GM12878 (cell line): Measurements from ENCODE around the gene MAK. TPM values are rescaled to one million over a fixed set of nuclear protein-coding genes. Genes with fewer than 3 reads are reported as not detected.

Experiments
- ATAC-seq: fragments of 200-7000 bp; cut with Tn5 transposase; 3 replicates; pipeline ENCODE4 v1.9.1; 2020; ENCODE audit warnings: mild to moderate bottlenecking, moderate library complexity
- BruUV-seq: library from RNA; stranded (reverse); fragments of 400-500 nt; replicated peaks from 2 replicates; lab custom pipeline; 2021; lab: Mats Ljungman, UMichigan
- CTCF ChIA-PET: fragments of 300-600 bp; sonication (Branson Sonifier 250); formaldehyde crosslinking; extraction: SDS; loops from one replicate; lab custom pipeline; 2021; ENCODE audit warnings: inconsistent platforms; lab: Yijun Ruan, JAX
- POLR2A ChIA-PET: fragments of 350-600 bp; formaldehyde crosslinking; extraction: SDS; loops from one replicate; lab custom pipeline; 2021; ENCODE audit warnings: inconsistent platforms; lab: Charles Lee
- RAD21 ChIA-PET: fragments of 300-600 bp; sonication (Branson Sonifier 250); formaldehyde crosslinking; loops from one replicate; lab custom pipeline; 2023; ENCODE audit warnings: antibody characterized with exemption; ENCODE audit not compliant: unreplicated experiment; lab: Charles Lee
- SMC1A ChIA-PET: fragments of 300-600 bp; sonication (Branson Sonifier 250); formaldehyde crosslinking; loops from one replicate; lab custom pipeline; 2023; ENCODE audit not compliant: unreplicated experiment, uncharacterized antibody; lab: Charles Lee
- DNase-seq: peaks from one replicate; pipeline ENCODE4 v3.0.0-alpha.2; 2011; ENCODE audit warnings: low read depth, low spot score
- FAIRE-seq: peaks from 3 replicates; lab custom pipeline; 2011; peaks lifted over from hg19 to GRCh38; lab: Jason Lieb, UNC
- H2AFZ ChIP-seq: 2 replicates; pipeline ENCODE4 v1.6.0; 2011; ENCODE audit warnings: low read depth, low read length, control low read depth; ENCODE audit not compliant: control insufficient read depth
- H3K27ac ChIP-seq: 2 replicates; pipeline ENCODE4 v1.5.1; 2011; ENCODE audit warnings: control low read depth; ENCODE audit not compliant: control insufficient read depth, insufficient read depth
- H3K27me3 ChIP-seq, 2 experiments: replicated peaks in 1 of 2; 2 replicates each; pipeline versions ENCODE4 v1.6.0 to v1.6.1; 2011; ENCODE audit warnings: low read length in 1 of 2; ENCODE audit not compliant: control insufficient read depth in 2 of 2, insufficient read depth in 2 of 2
- H3K36me3 ChIP-seq, 2 experiments: 2 replicates each; pipeline ENCODE4 v1.5.1; 2011; ENCODE audit warnings: low read length in 1 of 2; ENCODE audit not compliant: control insufficient read depth in 2 of 2, insufficient read depth in 2 of 2
- H3K4me1 ChIP-seq: 2 replicates; pipeline ENCODE4 v1.6.1; 2011; ENCODE audit warnings: mild to moderate bottlenecking, low read length, moderate library complexity, mixed read lengths; ENCODE audit not compliant: control insufficient read depth, insufficient read depth
- H3K4me2 ChIP-seq: 2 replicates; pipeline ENCODE4 v1.6.0; 2011; ENCODE audit warnings: control low read depth; ENCODE audit not compliant: control insufficient read depth, insufficient read depth
- H3K4me3 ChIP-seq: fragments of 200-600 bp; sonication (generic); 2 replicates; pipeline ENCODE4 v1.5.1; 2016
- H3K79me2 ChIP-seq: 2 replicates; pipeline ENCODE4 v1.6.0; 2011; ENCODE audit warnings: low read length; ENCODE audit not compliant: control insufficient read depth, insufficient read depth
- H3K9ac ChIP-seq: 2 replicates; pipeline ENCODE4 v1.8.0; 2011; ENCODE audit warnings: low read length, control low read depth, mixed read lengths; ENCODE audit not compliant: control insufficient read depth, insufficient read depth
- H3K9me3 ChIP-seq: replicated peaks from 3 replicates; pipeline ENCODE4 v1.5.1; 2011; ENCODE audit warnings: mild to moderate bottlenecking, low read length; ENCODE audit not compliant: control insufficient read depth, insufficient read depth
- H4K20me1 ChIP-seq: 2 replicates; pipeline ENCODE4 v1.6.0; 2011; ENCODE audit not compliant: control insufficient read depth, insufficient read depth
- BACH1 ChIP-seq: fragments of 450-650 bp; IDR thresholded peaks from 2 replicates; pipeline ENCODE4 v1.6.1; 2017; ENCODE audit warnings: mild to moderate bottlenecking, borderline replicate concordance
- CHD4 ChIP-seq: fragments of 200-600 bp; sonication (generic); IDR thresholded peaks from 2 replicates; pipeline ENCODE4 v1.6.1; 2016; ENCODE audit warnings: mild to moderate bottlenecking
- NR2C1 ChIP-seq: fragments of 450-650 bp; IDR thresholded peaks from 2 replicates; pipeline ENCODE4 v1.6.1; 2017; ENCODE audit warnings: antibody characterized with exemption, mild to moderate bottlenecking, moderate library complexity
- POU2F2 ChIP-seq: IDR thresholded peaks from 3 replicates; pipeline ENCODE4 v1.6.1; 2011; ENCODE audit warnings: low read depth, mild to moderate bottlenecking, low read length, borderline replicate concordance
- RAD21 ChIP-seq: IDR thresholded peaks from 2 replicates; pipeline ENCODE4 v1.6.1; 2011; ENCODE audit warnings: mild to moderate bottlenecking, low read depth, low read length, moderate library complexity; ENCODE audit not compliant: insufficient read depth
- RFX5 ChIP-seq: IDR thresholded peaks from 2 replicates; pipeline ENCODE4 v1.6.1; 2011; ENCODE audit warnings: low read depth, low read length, improper control_type of control experiment
- STAT1 ChIP-seq: fragments of 450-650 bp; conservative IDR thresholded peaks from 2 replicates; pipeline ENCODE4 v1.6.1; 2014; ENCODE audit warnings: antibody characterized with exemption, mild to moderate bottlenecking
- TCF7 ChIP-seq: IDR thresholded peaks from 2 replicates; pipeline ENCODE4 v1.6.1; 2014; ENCODE audit warnings: antibody characterized with exemption, borderline replicate concordance
- ZNF217 ChIP-seq: fragments of 450-650 bp; IDR thresholded peaks from 2 replicates; pipeline ENCODE4 v1.6.1; 2017; ENCODE audit warnings: antibody characterized with exemption, mild to moderate bottlenecking
- ZNF384 ChIP-seq: IDR thresholded peaks from 2 replicates; pipeline ENCODE4 v1.6.1; 2012; ENCODE audit warnings: low read depth, mild to moderate bottlenecking, low read length, improper control_type of control experiment, borderline replicate concordance
- WGBS: methylation state at CpG from one replicate; pipeline ENCODE4 v1.1.6; 2016; ENCODE audit warnings: low lambda C conversion rate; ENCODE audit not compliant: insufficient replicate concordance, insufficient coverage; ENCODE audit errors: missing lambda C conversion rate; 5-methylcytosine and 5-hydroxymethylcytosine counted together
- in situ Hi-C: fragments of 300-500 bp; cut with MboI; formaldehyde crosslinking; loops from 9 replicates; pipeline ENCODE4 v1.14.3; 2018; ENCODE audit warnings: mixed read lengths
- intact Hi-C: fragments of 100-400 bp; cut with micrococcal nuclease; formaldehyde crosslinking; loops from one replicate; pipeline ENCODE4 v1.14.2; 2022; ENCODE audit not compliant: unreplicated experiment
- polyA plus RNA-seq, 11 experiments: library from polyadenylated mRNA; depleted of rRNA in 4 of 11; unstranded in 6 of 11; stranded (reverse) in 5 of 11; fragments of >200 nt; fragmentation: Nextera tagmentation in 4 of 11; fragmentation: Illumina TruSeq in 1 of 11; extraction: Ambion mirVana in 4 of 11; extraction: Trizol in 1 of 11; gene quantifications; 1 replicate in 1 of 11; 2 replicates in 10 of 11; pipeline versions ENCODE4 v1.2.1 to v1.2.3, GENCODE V29; 2011 to 2016; ENCODE audit warnings: inconsistent platforms in 2 of 11, missing spikeins in 2 of 11, low read depth in 1 of 11
- total RNA-seq, 4 experiments: library from RNA; depleted of rRNA in 3 of 4; stranded (reverse); fragments of >200 nt in 3 of 4; fragmentation: Illumina TruSeq in 1 of 4; extraction: Trizol in 1 of 4; gene quantifications; 2 replicates each; pipeline versions ENCODE4 v1.2.1 to v1.2.3, GENCODE V29; 2013 to 2021
- TF ChIP-seq, protein P1 (sequence below): fragments of 450-650 bp; IDR thresholded peaks from 2 replicates; pipeline ENCODE4 v1.6.1; 2016; ENCODE audit warnings: mild to moderate bottlenecking, moderate library complexity, borderline replicate concordance

MAK gene
- total and polyA plus RNA-seq, 10 of the 15 experiments (the other 5 are each of a cell fraction or from before 2014, with no cell fraction given) = 0.01 to 0.90 (median 0.13) TPM; not detected in 1

DNA sequence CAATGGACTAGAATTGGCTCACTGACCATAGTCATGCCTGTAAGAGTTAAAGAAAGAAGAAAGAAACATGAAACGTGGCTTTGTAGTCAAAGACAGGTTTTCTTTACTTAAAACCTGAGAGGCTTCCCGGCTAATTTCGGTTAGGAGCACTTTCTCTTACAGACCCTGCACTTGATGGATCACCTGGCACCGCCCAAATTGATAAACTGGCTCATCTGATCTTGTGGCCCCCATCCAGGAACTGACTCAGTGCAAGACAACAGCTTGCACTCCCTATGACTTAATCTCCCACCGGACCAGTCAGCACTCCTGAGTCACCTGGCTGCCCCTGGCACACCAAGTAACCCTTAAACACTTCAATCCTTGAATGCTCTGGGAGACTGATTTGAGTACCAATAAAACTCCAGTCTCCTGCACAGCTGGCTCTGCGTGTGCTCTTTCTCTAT, 78.4 kb downstream of the MAK start:
- ChIA-PET POLR2A (interaction anchor here (0.6 to 1.9 kb wide), 4 partner anchors 12 to 845 kb away, joined by 4 to 7 read pairs (median 6); partner anchors contain the start of gene TMEM14B), SMC1A (interaction anchor here (0.9 to 2.1 kb wide), 3 partner anchors 41 to 249 kb away, joined by 3 to 7 read pairs (median 3); partner anchors contain the start of gene PAK1IP1), CTCF (interaction anchor here (0.6 to 2.8 kb wide), 10 partner anchors 10 to 281 kb away, joined by 3 to 9 read pairs (median 3); no protein-coding TSS in a partner anchor)
- ATAC-seq (no peak), DNase-seq (no peak), FAIRE-seq (no peak)
- no peak overlapping the region for H3K4me3 ChIP-seq
- no TSS peak for BruUV-seq
- H4K20me1 ChIP-seq = no peaks in the 10 kb centered on the region
- H3K27me3 ChIP-seq = no peaks in the 10 kb centered on the region
- H3K4me2 ChIP-seq = no peak overlapping the region
- H3K4me1 ChIP-seq = no peaks in the 10 kb centered on the region
- H3K27ac ChIP-seq = no peak overlapping the region
- 91% methylated on average over 6 of the region's 6 CpGs for WGBS
- no peak overlapping the region for H2AFZ ChIP-seq
- no peaks in the 10 kb centered on the region for H3K79me2 ChIP-seq
- H3K9ac ChIP-seq = no peak overlapping the region
- in situ Hi-C loops = no loop called here
- H3K9me3 ChIP-seq = no peaks in the 10 kb centered on the region
- TF ChIP-seq ZNF384 (no peak), TCF7 (no peak), RFX5 (no peak)
- TF ChIP-seq, all 136 proteins: peak for 0
- RAD21 ChIA-PET = interaction anchor here (1.0 kb wide), 1 partner anchor 92 kb away, joined by 3 read pairs; no protein-coding TSS in a partner anchor
- H3K36me3 ChIP-seq = no peaks in the 10 kb centered on the region
- intact Hi-C loops = loop anchor here (1.0 kb wide), 1 partner anchor 250 kb away; no protein-coding TSS in a partner anchor

DNA sequence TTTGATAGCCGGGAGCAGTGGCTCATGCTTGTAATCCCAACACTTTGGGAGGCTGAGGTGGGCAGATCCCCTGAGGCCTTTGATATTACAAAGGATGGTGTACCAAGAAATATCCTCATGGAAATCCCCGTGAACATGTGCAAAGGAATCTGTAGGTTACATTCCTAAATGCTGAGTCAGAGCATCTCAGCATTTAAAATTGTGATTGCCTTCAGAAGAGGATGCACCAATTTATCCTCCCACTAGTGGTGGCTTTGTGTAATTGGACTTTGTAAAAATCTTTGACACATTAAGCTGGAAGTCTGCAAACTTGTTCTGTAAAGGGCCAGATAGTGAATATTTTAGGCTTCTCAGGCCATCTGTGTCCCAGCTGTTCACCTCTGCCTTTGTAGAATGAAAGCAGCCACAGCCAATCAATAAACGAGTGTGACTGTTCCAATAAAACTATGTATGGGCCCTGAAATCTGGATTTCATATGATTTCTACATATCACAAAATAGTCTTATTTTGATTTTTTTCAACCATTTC, 79.0 kb downstream of the MAK start:
- FAIRE-seq = no peak
- H3K9ac ChIP-seq = no peak overlapping the region
- no peaks in the 10 kb centered on the region for H3K4me1 ChIP-seq
- SMC1A ChIA-PET = interaction anchor here (0.9 to 2.1 kb wide), 3 partner anchors 40 to 249 kb away, joined by 3 to 7 read pairs (median 3); partner anchors contain the start of gene PAK1IP1
- H3K4me2 ChIP-seq = no peak overlapping the region
- no peak overlapping the region for H3K4me3 ChIP-seq
- in situ Hi-C loops (no loop called here), intact Hi-C loops (loop anchor here (1.0 kb wide), 1 partner anchor 249 kb away; no protein-coding TSS in a partner anchor)
- peak; percentile 88 for ATAC-seq
- WGBS = 64% methylated on average over 3 of the region's 3 CpGs
- no peaks in the 10 kb centered on the region; the same call in 1 of the 2 replicates for H3K79me2 ChIP-seq
- POLR2A ChIA-PET = interaction anchor here (0.6 to 1.9 kb wide), 5 partner anchors 11 to 845 kb away, joined by 3 to 7 read pairs (median 5); partner anchors contain the start of gene TMEM14B
- CTCF ChIA-PET = interaction anchor here (0.6 to 2.8 kb wide), 9 partner anchors 11 to 281 kb away, joined by 3 to 9 read pairs (median 3); no protein-coding TSS in a partner anchor
- no peak overlapping the region for H3K27ac ChIP-seq
- H3K9me3 ChIP-seq = no peaks in the 10 kb centered on the region
- H4K20me1 ChIP-seq = no peaks in the 10 kb centered on the region
- peaks cover 0 to 3% of the 10 kb centered on the region in 2 experiments; a peak in 2 of 4 replicates for H3K36me3 ChIP-seq
- RAD21 ChIA-PET = interaction anchor here (1.0 kb wide), 1 partner anchor 92 kb away, joined by 3 read pairs; no protein-coding TSS in a partner anchor
- H2AFZ ChIP-seq = no peak overlapping the region
- no TSS peak for BruUV-seq
- DNase-seq = no peak
- no peaks in the 10 kb centered on the region for H3K27me3 ChIP-seq
- TF ChIP-seq POU2F2 = no peak
- TF ChIP-seq CHD4 = no peak
- no peak for TF ChIP-seq NR2C1
- 0 out of 2 replicates have a peak, but pooled peaks have one; percentile 29 for TF ChIP-seq BACH1
- TF ChIP-seq RAD21 = peak; percentile 46
- TF ChIP-seq, protein P1, sequence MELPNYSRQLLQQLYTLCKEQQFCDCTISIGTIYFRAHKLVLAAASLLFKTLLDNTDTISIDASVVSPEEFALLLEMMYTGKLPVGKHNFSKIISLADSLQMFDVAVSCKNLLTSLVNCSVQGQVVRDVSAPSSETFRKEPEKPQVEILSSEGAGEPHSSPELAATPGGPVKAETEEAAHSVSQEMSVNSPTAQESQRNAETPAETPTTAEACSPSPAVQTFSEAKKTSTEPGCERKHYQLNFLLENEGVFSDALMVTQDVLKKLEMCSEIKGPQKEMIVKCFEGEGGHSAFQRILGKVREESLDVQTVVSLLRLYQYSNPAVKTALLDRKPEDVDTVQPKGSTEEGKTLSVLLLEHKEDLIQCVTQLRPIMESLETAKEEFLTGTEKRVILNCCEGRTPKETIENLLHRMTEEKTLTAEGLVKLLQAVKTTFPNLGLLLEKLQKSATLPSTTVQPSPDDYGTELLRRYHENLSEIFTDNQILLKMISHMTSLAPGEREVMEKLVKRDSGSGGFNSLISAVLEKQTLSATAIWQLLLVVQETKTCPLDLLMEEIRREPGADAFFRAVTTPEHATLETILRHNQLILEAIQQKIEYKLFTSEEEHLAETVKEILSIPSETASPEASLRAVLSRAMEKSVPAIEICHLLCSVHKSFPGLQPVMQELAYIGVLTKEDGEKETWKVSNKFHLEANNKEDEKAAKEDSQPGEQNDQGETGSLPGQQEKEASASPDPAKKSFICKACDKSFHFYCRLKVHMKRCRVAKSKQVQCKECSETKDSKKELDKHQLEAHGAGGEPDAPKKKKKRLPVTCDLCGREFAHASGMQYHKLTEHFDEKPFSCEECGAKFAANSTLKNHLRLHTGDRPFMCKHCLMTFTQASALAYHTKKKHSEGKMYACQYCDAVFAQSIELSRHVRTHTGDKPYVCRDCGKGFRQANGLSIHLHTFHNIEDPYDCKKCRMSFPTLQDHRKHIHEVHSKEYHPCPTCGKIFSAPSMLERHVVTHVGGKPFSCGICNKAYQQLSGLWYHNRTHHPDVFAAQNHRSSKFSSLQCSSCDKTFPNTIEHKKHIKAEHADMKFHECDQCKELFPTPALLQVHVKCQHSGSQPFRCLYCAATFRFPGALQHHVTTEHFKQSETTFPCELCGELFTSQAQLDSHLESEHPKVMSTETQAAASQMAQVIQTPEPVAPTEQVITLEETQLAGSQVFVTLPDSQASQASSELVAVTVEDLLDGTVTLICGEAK = no peak
- no peak for TF ChIP-seq ZNF217
- TF ChIP-seq STAT1 = no peak
